NCI-H446 (cell line): ENCODE results near the gene IGF2BP2.
"Not testable (repeated sequence)": the region's sequence is repeated elsewhere in the genome, so short reads cannot be mapped to it uniquely, and the experiment has no call there.

Experiments used
- DNase-seq, 2 experiments: peaks; one replicate each; lab custom pipeline; 2025; lab: John Stamatoyannopoulos, UW

The IGF2BP2 gene

GRCh38 chr3:185639632-185640206 is 185.1 kb downstream of the IGF2BP2 start:
- no peak for DNase-seq

GRCh38 chr3:185638651-185639050 is 186.2 kb downstream of the IGF2BP2 start:
- DNase-seq, result not testable (repeated sequence)

GRCh38 chr3:185637388-185637787 is 187.5 kb downstream of the IGF2BP2 start:
- no peak for DNase-seq

GRCh38 chr3:185632996-185633395 is 191.8 kb downstream of the IGF2BP2 start:
- no peak for DNase-seq

- no peak for DNase-seq
These were observed 193.2 kb downstream of the IGF2BP2 start for GRCh38 chr3:185631508-185632206.

GRCh38 chr3:185631108-185631507 is 193.7 kb downstream of the IGF2BP2 start:
- DNase-seq, result no peak

- peak in 1 of 2 experiments; percentile 24 for DNase-seq
These were observed 194.6 kb downstream of the IGF2BP2 start for GRCh38 chr3:185630182-185630622.

- no peak for DNase-seq
These were observed 195.2 kb downstream of the IGF2BP2 start for GRCh38 chr3:185629554-185630181.

GRCh38 chr3:185625784-185626183 is 199.1 kb downstream of the IGF2BP2 start:
- DNase-seq, result no peak

- peak in 1 of 2 experiments; percentile 28 for DNase-seq
These were observed 200.7 kb downstream of the IGF2BP2 start for GRCh38 chr3:185623939-185624665.

- DNase-seq, result no peak
These were observed 211.8 kb downstream of the IGF2BP2 start for GRCh38 chr3:185613016-185613415.

- DNase-seq, result no peak
These were observed 218.6 kb downstream of the IGF2BP2 start for GRCh38 chr3:185606196-185606595.

GRCh38 chr3:185605566-185605965 is 219.3 kb downstream of the IGF2BP2 start:
- DNase-seq, result no peak

- no peak for DNase-seq
These were observed 229.3 kb downstream of the IGF2BP2 start for GRCh38 chr3:185595526-185595925.

- DNase-seq, result no peak
These were observed 230.8 kb downstream of the IGF2BP2 start for GRCh38 chr3:185594073-185594472.
